NB4 (cell line): ENCODE results near the gene TMC3.

Source experiments
- DNase-seq: peaks from one replicate; pipeline ENCODE4 v3.0.0; 2010; ENCODE audit warnings: low read depth
- H3K4me3 ChIP-seq: one replicate; pipeline ENCODE4 v1.5.1; 2011; ENCODE audit warnings: mild to moderate bottlenecking, low read depth, low read length, moderate library complexity
- MYC ChIP-seq: IDR thresholded peaks from 2 replicates; pipeline ENCODE4 v1.6.1; 2011; ENCODE audit warnings: low read depth, low read length
- POLR2A ChIP-seq: IDR thresholded peaks from 2 replicates; pipeline ENCODE4 v1.6.1; 2011; ENCODE audit warnings: mild to moderate bottlenecking; ENCODE audit not compliant: insufficient read length; ENCODE audit errors: extremely low read depth
- TF ChIP-seq, protein P1 (sequence below): IDR thresholded peaks from 2 replicates; pipeline ENCODE4 v1.6.1; 2011; ENCODE audit warnings: low read depth, low read length
- TF ChIP-seq, protein P2 (sequence below): IDR thresholded peaks from one replicate; pipeline ENCODE4 v1.5.1; 2012; ENCODE audit warnings: low read depth, low read length

The TMC3 gene

DNA sequence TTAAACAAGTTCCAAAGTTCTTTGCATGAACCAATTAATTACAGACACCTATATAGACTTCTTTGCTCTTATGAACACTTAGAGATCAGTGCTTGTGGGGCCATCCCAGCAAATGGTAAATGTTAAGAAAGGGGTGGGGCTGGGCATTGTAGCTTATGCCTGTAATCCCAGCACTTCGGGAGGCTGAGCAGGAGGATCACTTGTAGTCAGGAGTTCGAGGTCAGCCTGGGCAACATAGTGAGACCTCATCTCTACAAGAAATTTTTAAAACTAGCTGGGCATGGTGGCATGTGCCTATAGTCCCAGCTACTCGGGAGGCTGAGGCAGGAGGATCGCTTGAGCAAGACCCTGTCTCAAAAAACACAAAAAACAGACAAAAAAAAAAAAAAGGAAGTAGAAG lies 30.6 kb downstream of the TMC3 start:
- no peak for DNase-seq
- TF ChIP-seq POLR2A (no peak), MYC (no peak)
- TF ChIP-seq, protein P1, sequence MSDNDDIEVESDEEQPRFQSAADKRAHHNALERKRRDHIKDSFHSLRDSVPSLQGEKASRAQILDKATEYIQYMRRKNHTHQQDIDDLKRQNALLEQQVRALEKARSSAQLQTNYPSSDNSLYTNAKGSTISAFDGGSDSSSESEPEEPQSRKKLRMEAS = no peak
- TF ChIP-seq, protein P2, sequence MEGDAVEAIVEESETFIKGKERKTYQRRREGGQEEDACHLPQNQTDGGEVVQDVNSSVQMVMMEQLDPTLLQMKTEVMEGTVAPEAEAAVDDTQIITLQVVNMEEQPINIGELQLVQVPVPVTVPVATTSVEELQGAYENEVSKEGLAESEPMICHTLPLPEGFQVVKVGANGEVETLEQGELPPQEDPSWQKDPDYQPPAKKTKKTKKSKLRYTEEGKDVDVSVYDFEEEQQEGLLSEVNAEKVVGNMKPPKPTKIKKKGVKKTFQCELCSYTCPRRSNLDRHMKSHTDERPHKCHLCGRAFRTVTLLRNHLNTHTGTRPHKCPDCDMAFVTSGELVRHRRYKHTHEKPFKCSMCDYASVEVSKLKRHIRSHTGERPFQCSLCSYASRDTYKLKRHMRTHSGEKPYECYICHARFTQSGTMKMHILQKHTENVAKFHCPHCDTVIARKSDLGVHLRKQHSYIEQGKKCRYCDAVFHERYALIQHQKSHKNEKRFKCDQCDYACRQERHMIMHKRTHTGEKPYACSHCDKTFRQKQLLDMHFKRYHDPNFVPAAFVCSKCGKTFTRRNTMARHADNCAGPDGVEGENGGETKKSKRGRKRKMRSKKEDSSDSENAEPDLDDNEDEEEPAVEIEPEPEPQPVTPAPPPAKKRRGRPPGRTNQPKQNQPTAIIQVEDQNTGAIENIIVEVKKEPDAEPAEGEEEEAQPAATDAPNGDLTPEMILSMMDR = no peak
- no peak overlapping the region for H3K4me3 ChIP-seq

DNA sequence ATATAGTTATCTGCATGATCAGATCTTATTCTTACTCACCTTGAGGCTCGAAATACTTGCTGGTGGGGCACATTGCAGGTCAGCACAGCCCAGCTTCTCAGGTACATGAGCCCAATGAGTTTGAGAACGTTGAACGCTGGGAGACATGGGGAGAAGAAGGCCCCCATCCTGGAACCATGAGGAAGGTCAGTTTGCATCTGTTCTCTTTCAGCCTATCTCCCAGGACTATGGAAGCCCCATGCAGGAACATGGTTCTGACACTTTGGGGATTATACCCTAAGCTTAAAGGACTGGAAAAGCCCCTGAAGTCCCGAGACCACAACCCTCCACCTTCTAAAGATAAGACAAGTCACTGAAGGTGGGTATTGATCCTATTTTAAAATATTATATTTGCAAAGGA lies 32.7 kb downstream of the TMC3 start:
- DNase-seq = no peak
- no peak for TF ChIP-seq POLR2A
- no peak overlapping the region for H3K4me3 ChIP-seq

DNA sequence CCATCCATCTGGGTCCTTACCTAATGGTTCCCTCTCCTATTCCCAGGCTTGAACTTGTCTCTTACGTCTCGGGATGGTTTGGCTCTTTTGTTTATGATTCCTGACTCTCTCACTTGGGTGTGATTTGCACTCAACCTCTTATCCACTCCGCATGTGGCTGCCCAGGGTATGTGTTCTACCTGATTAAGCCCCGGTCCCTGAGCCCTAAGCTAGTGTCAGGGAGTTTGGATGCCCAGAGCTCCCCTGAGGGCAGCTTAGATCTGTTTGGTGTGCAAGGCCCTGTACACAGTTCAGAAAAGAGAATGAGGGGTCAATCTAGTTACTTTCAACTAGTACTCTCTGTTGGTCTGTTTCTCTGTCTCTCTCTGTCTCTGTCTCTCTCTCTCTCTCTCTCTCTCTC lies 34.2 kb downstream of the TMC3 start:
- H3K4me3 ChIP-seq = no peak overlapping the region
- no peak for DNase-seq
- TF ChIP-seq, protein P2 = no peak
- no peak for TF ChIP-seq MYC
- TF ChIP-seq POLR2A = no peak
- TF ChIP-seq, protein P1 = no peak

DNA sequence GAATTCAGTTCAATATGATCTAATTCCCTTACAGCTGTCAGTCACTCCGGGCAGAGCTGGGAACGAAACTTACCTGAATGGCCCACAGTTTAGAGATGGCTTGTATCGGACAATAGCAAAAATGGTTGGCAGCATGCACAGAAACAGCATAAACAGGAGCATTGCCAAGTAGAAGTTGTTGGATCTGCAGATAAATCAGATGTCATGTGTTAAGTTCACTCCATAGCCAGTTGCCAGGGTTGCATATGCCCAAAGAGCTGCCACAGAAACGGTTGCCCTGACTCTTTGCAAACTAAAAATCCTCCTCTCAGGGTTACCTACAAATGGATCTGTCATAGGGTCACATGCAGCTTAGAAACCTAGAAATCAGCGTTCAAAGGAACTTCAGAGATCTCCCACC lies 34.7 kb downstream of the TMC3 start:
- TF ChIP-seq, protein P2 = no peak
- TF ChIP-seq POLR2A = no peak
- TF ChIP-seq MYC = no peak
- TF ChIP-seq, protein P1 = no peak
- no peak for DNase-seq
- H3K4me3 ChIP-seq = no peak overlapping the region

DNA sequence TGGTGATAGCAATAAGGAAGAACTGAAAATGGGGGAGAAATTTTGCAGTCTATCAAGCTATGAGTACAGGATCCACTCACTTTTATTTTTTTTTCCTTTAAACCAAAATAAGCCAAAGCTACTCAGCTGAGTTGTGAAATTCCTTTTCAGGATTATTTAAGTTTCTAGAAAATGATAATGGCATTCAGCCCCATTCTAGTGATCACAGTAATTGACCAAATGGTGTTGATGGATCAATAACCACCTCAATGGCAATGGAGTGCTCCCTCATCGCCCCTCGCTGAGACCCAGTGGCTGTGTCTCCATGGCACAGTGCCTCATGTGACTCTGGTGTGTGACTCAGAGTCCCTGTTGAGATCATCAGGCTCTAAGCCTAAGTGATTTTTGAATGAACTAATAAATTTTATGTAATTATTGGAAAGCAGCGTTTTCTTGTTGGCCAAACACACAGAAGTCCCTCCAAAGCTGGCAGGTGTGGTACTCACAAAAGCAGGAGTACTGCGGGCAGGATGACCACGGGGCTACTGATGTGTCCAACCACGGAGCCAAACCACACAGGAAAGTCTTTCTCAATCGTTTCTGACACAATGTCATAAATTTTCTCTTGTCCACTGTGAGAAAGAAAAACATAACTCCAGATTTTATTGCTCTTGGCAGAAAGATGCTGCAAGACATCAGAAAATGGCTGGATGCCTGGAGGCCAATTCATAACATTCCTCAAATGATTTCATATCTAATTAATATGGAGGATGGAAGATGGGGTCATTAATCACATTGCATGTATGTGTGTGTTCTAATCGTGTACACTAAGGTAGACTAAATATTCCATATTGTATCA lies 35.6 kb downstream of the TMC3 start:
- peak; percentile 71 for DNase-seq
- H3K4me3 ChIP-seq = no peak overlapping the region
- TF ChIP-seq POLR2A = no peak
- TF ChIP-seq MYC = peak; percentile 56; the same call in 1 of the 2 replicates
- TF ChIP-seq, protein P1 = peak; percentile 48; the same call in 1 of the 2 replicates

DNA sequence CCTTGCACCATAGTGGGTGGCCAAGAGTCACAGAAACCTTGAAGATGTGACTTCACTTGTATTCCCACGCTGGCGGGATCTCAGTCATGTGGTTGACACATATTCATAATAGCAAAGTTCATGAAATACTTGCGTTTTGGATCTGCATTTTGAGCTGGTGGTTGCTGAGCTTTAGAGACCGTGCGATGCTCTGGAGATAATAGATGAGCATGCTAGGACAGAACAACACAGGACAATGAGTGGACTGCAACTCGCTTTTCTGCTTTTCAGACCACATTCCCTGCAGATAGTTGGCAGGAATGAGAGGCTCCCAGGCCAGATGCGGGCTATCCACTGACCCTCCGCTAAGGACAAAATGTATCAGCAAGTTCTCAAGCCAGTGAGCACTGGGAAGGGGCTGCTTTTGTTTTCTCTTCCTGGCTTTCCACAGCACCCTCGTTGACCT lies 36.3 kb downstream of the TMC3 start:
- no peak overlapping the region for H3K4me3 ChIP-seq
- no peak for DNase-seq
- TF ChIP-seq MYC (no peak), POLR2A (no peak)
- TF ChIP-seq, protein P2 = no peak
- TF ChIP-seq, protein P1 = no peak
